Spleen (tissue), 11 donors: Measurements from ENCODE around the gene TOM1L2. TPM values are rescaled to one million over a fixed set of nuclear protein-coding genes. Genes with fewer than 3 reads are reported as not detected.

Experiments
- DNase-seq: peaks from one replicate; pipeline ENCODE4 v3.0.0-alpha.2; 2020
- H3K27ac ChIP-seq, 8 donors: fragments of 200-600 bp; sonication (generic) in 7 of 8; 1 replicate in 4 of 8; 2 replicates in 4 of 8; pipeline versions ENCODE4 v1.5.0 to v1.8.0; 2016 to 2021; ENCODE audit warnings: inconsistent platforms in 4 of 8, mild to moderate bottlenecking in 4 of 8, moderate library complexity in 1 of 8
- H3K27me3 ChIP-seq, 7 donors: fragments of 200-600 bp; sonication (generic) in 6 of 7; replicated peaks in 1 of 7; 1 replicate in 4 of 7; 2 replicates in 3 of 7; pipeline versions ENCODE4 v1.5.0 to v1.8.0; 2016 to 2021; ENCODE audit warnings: inconsistent platforms in 3 of 7, mild to moderate bottlenecking in 1 of 7
- H3K36me3 ChIP-seq, 6 donors: fragments of 200-600 bp; sonication (generic) in 5 of 6; 1 replicate in 4 of 6; 2 replicates in 2 of 6; pipeline versions ENCODE4 v1.5.0 to v1.8.0; 2016 to 2021; ENCODE audit warnings: inconsistent platforms in 2 of 6
- H3K4me1 ChIP-seq, 6 donors: fragments of 200-600 bp; sonication (generic) in 5 of 6; 1 replicate in 3 of 6; 2 replicates in 3 of 6; pipeline versions ENCODE4 v1.5.0 to v1.8.0; 2016 to 2021; ENCODE audit warnings: inconsistent platforms in 3 of 6
- H3K4me3 ChIP-seq, 8 donors: fragments of 200-600 bp; sonication (generic) in 7 of 8; 1 replicate in 4 of 8; 2 replicates in 4 of 8; pipeline versions ENCODE4 v1.5.0 to v1.8.0; 2016 to 2021; ENCODE audit warnings: inconsistent platforms in 4 of 8, mild to moderate bottlenecking in 4 of 8, moderate library complexity in 2 of 8
- H3K9me3 ChIP-seq, 8 donors: fragments of 200-600 bp; sonication (generic) in 7 of 8; 1 replicate in 4 of 8; 2 replicates in 4 of 8; pipeline versions ENCODE4 v1.5.0 to v1.8.0; 2016 to 2021; ENCODE audit warnings: inconsistent platforms in 4 of 8
- CTCF ChIP-seq, 11 experiments: fragments of 200-600 bp in 7 of 11; fragments of 450-650 bp in 4 of 11; sonication (generic) in 4 of 11; IDR thresholded peaks in 8 of 11; conservative IDR thresholded peaks in 3 of 11; 1 replicate in 7 of 11; 2 replicates in 4 of 11; pipeline versions ENCODE4 v1.4.0 to v1.8.0; 2016 to 2021; ENCODE audit warnings: antibody characterized with exemption in 11 of 11, inconsistent platforms in 4 of 11, mild to moderate bottlenecking in 1 of 11
- POLR2A ChIP-seq, 3 donors: fragments of 450-650 bp; IDR thresholded peaks; one replicate each; pipeline ENCODE4 v1.5.1; 2017; ENCODE audit warnings: antibody characterized with exemption in 3 of 3, mild to moderate bottlenecking in 1 of 3
- POLR2AphosphoS5 ChIP-seq, 3 donors: sonication (generic); formaldehyde crosslinking; IDR thresholded peaks; one replicate each; pipeline ENCODE4 v1.5.1; 2017; ENCODE audit warnings: antibody characterized with exemption in 3 of 3
- WGBS, 5 donors: extraction: QIAGEN DNeasy Blood & Tissue Kit in 3 of 5; methylation state at CpG; one replicate each; pipeline versions ENCODE4 v1.1.5 to v1.1.7; 2013 to 2018; 5-methylcytosine and 5-hydroxymethylcytosine counted together
- intact Hi-C: fragments of 100-400 bp; cut with DNase I; formaldehyde crosslinking; loops from one replicate; pipeline ENCODE4 v1.15.0; 2023; ENCODE audit warnings: low total_unique reads
- polyA plus RNA-seq, 3 donors: library from polyadenylated mRNA; stranded (reverse); fragments of 200-250 nt; gene quantifications; one replicate each; pipeline ENCODE4 v1.2.1, GENCODE V29; 2013
- total RNA-seq, 7 donors: library from RNA; depleted of rRNA in 3 of 7; stranded (reverse); fragments of >200 nt in 3 of 7; fragmentation: NEBNext Ultra II Directional in 4 of 7; extraction: Animal tissue kit (Norgen Biotek cat#: 25700) in 4 of 7; gene quantifications; one replicate each; pipeline versions ENCODE4 v1.1.0 to v1.2.1, GENCODE V29; 2016 to 2021
- donor health status: healthy with polysubstance abuse.
- donor health status: DM: no; HTN: no; CAD: no; lungs with moderate emphysema.
- donor health status: DM: no; HTN: no; CAD: no.
- donor health status: Bipolar disorder and iron deficiency.
- donor health status: healthy.
- donor health status: DM: no; HTN: no; CAD: no.
- donor health status: DM: yes; HTN: yes; CAD: no.

Gene TOM1L2
- total and polyA plus RNA-seq, 10 donors, result 5.3 to 82.6 (median 53.6) TPM

GRCh38 chr17:17840751-17841591, 131.2 kb downstream of the TOM1L2 start:
- H3K9me3 ChIP-seq, result no peaks in the 10 kb centered on the region
- H3K27me3 ChIP-seq, result no peaks in the 10 kb centered on the region
- TF ChIP-seq CTCF (IDR thresholded peaks at IDR 0.05 in 8 of 11, conservative IDR thresholded peaks at IDR 0.05 in 3 of 11), result no peak
- TF ChIP-seq POLR2AphosphoS5 (IDR thresholded peaks at IDR 0.05), result no peak
- TF ChIP-seq POLR2A (IDR thresholded peaks at IDR 0.05), result no peak
- 38 to 75% (median 52%) methylated on average over 4 to 7 of the region's 7 CpGs for WGBS, 5 donors
- peak overlapping the region in 6 of 8 donors; percentile 29 to 74 (median 52) for H3K4me3 ChIP-seq
- H3K27ac ChIP-seq, result peak overlapping the region; percentile 91 to 99 (median 98)
- H3K4me1 ChIP-seq, result peaks cover 44 to 70% (median 56%) of the 10 kb centered on the region in 6 donors
- intact Hi-C loops, result no loop called here
- DNase-seq, result no peak
- peaks cover 0 to 4% (median 0%) of the 10 kb centered on the region in 6 donors for H3K36me3 ChIP-seq

- Histone ChIP-seq H3K36me3 (no peaks in the 10 kb centered on the region), H3K4me3 (peak overlapping the region; percentile 28 to 74 (median 46)), H3K4me1 (peaks cover 53 to 79% (median 65%) of the 10 kb centered on the region in 6 donors), H3K9me3 (no peaks in the 10 kb centered on the region), H3K27ac (peak overlapping the region; percentile 91 to 99 (median 98)), H3K27me3 (no peaks in the 10 kb centered on the region)
- DNase-seq, result peak; percentile 96
- TF ChIP-seq CTCF (IDR thresholded peaks at IDR 0.05 in 8 of 11, conservative IDR thresholded peaks at IDR 0.05 in 3 of 11) (no peak), POLR2A (IDR thresholded peaks at IDR 0.05) (peak in 1 of 3 donors; percentile 55), POLR2AphosphoS5 (IDR thresholded peaks at IDR 0.05) (peak; percentile 93 to 95 (median 94))
- intact Hi-C loops, result no loop called here
- WGBS, 5 donors, result 3 to 7% (median 4%) methylated on average over 33 to 71 of the region's 71 CpGs
Measured at GRCh38 chr17:17839791-17840707, 132.2 kb downstream of the TOM1L2 start.

GRCh38 chr17:17837966-17838962, 133.9 kb downstream of the TOM1L2 start:
- intact Hi-C loops, result no loop called here
- WGBS, 5 donors, result 55 to 72% (median 59%) methylated on average over 10 to 11 of the region's 11 CpGs
- peak overlapping the region; percentile 91 to 99 (median 98) for H3K27ac ChIP-seq
- peaks cover 64 to 97% (median 82%) of the 10 kb centered on the region in 6 donors for H3K4me1 ChIP-seq
- no peaks in the 10 kb centered on the region for H3K9me3 ChIP-seq
- TF ChIP-seq CTCF (IDR thresholded peaks at IDR 0.05 in 8 of 11, conservative IDR thresholded peaks at IDR 0.05 in 3 of 11) (no peak), POLR2AphosphoS5 (IDR thresholded peaks at IDR 0.05) (peak in 2 of 3 donors; percentile 9 to 44), POLR2A (IDR thresholded peaks at IDR 0.05) (no peak)
- H3K36me3 ChIP-seq, result no peaks in the 10 kb centered on the region
- no peak overlapping the region for H3K4me3 ChIP-seq
- no peaks in the 10 kb centered on the region for H3K27me3 ChIP-seq
- no peak for DNase-seq
